Measurements from ENCODE around the gene RPL39L.

Gene RPL39L

DNA sequence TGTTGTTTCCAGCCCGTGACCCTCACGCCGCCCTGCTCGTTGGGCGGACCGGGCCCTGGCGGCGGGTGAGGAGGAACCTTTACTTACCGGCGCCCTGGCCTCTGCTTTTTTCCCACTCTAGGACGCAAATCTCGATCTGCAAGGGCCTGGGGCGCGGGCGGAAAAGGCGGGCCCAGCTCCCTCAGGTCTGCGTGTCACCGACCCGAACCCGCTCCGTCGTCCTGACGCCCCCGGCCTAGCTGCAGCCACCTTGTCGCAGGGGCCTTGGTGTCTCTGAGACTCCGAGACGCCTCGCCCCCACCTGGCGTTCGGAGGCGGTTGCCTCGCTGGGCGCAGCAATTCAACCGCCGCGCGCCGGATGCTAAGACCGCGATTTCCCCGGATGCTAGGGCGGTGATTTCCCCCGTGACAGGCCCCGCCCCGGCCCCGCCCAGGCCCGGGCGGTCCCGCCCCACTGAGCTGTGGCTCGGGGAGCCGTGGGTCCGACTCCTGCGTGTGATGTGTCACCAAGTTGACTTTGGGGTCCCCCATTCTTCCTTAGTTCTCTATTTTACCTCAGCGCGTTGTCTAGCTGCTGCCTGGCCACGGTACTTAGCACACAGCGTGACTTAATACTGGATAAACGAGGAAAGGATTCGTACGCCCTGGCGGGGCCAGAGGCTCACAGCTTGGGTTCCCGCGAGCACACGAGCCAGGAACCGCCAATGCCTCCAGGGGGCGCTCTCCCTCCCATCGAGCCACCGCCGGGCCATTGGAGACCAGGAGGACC, at the start of gene RPL39L:
RPL39L (minus strand) TSS at position 371 of the 769 bp plus-strand sequence. CDS start 18,196 bp downstream, outside the sequence.
- H3K9ac ChIP-seq (ENCODE audit: insufficient read length), result peak within 1 kb of the TSS; percentile 87
- H3K9me3 ChIP-seq (ENCODE audit: low read depth, low read length), result no peaks in the 10 kb centered on the region
- H3K27ac ChIP-seq, result peak within 1 kb of the TSS; percentile 4; the same call in 1 of the 2 replicates
- peak; percentile 52 for DNase-seq (ENCODE audit: low read depth, low spot score)
- H3K36me3 ChIP-seq (ENCODE audit: insufficient read depth, low read length), result peaks cover 5% of the 10 kb centered on the region; the same call in 1 of the 2 replicates
- TF ChIP-seq EZH2 (IDR thresholded peaks at IDR 0.05) (no peak), FOXP2 (optimal IDR thresholded peaks at IDR 0.05; ENCODE audit: control extremely low read depth, extremely low read length, insufficient read depth) (peak; percentile 87), POLR2AphosphoS5 (IDR thresholded peaks at IDR 0.05; ENCODE audit: borderline replicate concordance, low read depth, low read length) (peak; percentile 89)
- H3K4me3 ChIP-seq, result peak within 1 kb of the TSS; percentile 88

DNA sequence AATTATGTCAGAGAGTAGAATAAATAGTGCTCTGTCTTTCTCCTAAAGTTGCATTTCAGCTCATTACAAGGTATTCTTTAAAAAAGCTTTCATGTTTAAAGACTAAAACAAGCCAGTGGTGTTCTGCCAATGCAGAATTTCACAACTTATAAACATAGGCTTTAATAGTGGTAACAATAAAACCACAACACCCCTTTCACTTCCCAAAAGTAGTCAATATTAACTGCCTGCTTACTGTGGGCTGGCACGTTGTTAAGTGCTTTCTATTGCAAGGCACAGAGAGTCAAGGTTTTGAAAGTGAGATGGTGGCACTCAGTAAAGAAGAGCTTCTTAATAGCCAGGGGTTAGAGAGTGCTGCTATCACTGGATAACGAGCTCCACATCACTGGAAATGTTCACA, 49.6 kb upstream of the RPL39L start:
- Histone ChIP-seq H3K9me3 (ENCODE audit: low read depth, low read length) (no peaks in the 10 kb centered on the region), H3K9ac (ENCODE audit: insufficient read length) (no peak overlapping the region), H3K27ac (no peak overlapping the region), H3K36me3 (ENCODE audit: insufficient read depth, low read length) (no peaks in the 10 kb centered on the region), H3K4me3 (no peak overlapping the region)
- TF ChIP-seq FOXP2 (optimal IDR thresholded peaks at IDR 0.05; ENCODE audit: control extremely low read depth, extremely low read length, insufficient read depth), result no peak
- TF ChIP-seq POLR2AphosphoS5 (IDR thresholded peaks at IDR 0.05; ENCODE audit: borderline replicate concordance, low read depth, low read length), result no peak
- no peak for TF ChIP-seq EZH2 (IDR thresholded peaks at IDR 0.05)
- no peak for DNase-seq (ENCODE audit: low read depth, low spot score)

DNA sequence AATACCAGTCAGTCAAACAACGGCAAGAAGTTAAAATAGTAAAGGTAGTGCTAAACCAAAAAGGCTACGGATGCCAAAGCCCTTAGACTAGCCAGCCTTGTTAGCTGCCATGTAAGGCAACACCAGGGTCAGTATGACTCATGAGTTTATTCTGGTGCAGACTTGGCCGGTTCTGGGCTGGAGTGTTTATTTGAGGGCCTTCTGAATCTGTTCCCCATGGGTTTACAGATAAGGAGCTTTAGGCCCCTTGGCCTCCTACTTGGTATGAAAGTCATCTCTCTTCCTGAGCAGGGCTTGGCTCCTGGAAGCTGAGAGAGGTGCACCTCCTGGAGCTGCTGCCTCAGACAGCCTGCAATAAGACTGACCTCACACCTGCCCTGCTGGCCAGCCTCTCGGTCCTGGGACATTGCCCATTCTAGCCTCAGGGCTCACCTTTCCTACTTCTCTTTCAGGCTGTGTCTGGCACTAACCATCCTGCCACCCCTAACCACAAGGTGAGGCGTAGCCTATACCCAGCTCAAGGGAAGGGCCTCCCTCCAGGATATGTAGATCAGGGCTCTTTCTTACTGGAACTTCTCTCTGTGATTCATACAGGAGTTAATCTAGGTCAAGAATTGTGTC, 47.6 kb upstream of the RPL39L start:
- DNase-seq (ENCODE audit: low read depth, low spot score), result no peak
- Histone ChIP-seq H3K27ac (no peak overlapping the region), H3K9me3 (ENCODE audit: low read depth, low read length) (no peaks in the 10 kb centered on the region), H3K9ac (ENCODE audit: insufficient read length) (no peak overlapping the region), H3K4me3 (no peak overlapping the region), H3K36me3 (ENCODE audit: insufficient read depth, low read length) (no peaks in the 10 kb centered on the region)
- no peak for TF ChIP-seq EZH2 (IDR thresholded peaks at IDR 0.05)
- no peak for TF ChIP-seq POLR2AphosphoS5 (IDR thresholded peaks at IDR 0.05; ENCODE audit: borderline replicate concordance, low read depth, low read length)

DNA sequence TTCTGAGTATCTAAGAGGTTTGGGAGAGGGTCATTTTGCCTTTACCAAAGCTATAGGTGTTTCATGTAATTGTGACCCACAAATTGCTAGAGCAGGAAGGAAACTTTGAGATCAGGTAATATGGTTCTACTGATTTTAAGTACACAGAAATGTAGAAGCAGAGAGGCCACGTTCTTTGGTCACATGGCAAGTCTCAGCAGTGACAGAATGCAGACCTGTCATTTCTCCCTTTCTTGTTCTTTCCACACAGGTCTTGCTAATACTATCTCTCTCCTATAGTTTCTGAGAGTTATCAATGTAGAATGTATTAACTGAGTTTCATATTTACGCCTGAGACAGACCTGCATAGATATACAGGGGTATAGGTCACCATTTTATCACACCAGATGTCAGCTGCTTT, 47.1 kb upstream of the RPL39L start:
- Histone ChIP-seq H3K9me3 (ENCODE audit: low read depth, low read length) (no peaks in the 10 kb centered on the region), H3K9ac (ENCODE audit: insufficient read length) (no peak overlapping the region), H3K27ac (no peak overlapping the region), H3K36me3 (ENCODE audit: insufficient read depth, low read length) (no peaks in the 10 kb centered on the region), H3K4me3 (no peak overlapping the region)
- TF ChIP-seq EZH2 (IDR thresholded peaks at IDR 0.05) (no peak), FOXP2 (optimal IDR thresholded peaks at IDR 0.05; ENCODE audit: control extremely low read depth, extremely low read length, insufficient read depth) (no peak), POLR2AphosphoS5 (IDR thresholded peaks at IDR 0.05; ENCODE audit: borderline replicate concordance, low read depth, low read length) (no peak)
- no peak for DNase-seq (ENCODE audit: low read depth, low spot score)

DNA sequence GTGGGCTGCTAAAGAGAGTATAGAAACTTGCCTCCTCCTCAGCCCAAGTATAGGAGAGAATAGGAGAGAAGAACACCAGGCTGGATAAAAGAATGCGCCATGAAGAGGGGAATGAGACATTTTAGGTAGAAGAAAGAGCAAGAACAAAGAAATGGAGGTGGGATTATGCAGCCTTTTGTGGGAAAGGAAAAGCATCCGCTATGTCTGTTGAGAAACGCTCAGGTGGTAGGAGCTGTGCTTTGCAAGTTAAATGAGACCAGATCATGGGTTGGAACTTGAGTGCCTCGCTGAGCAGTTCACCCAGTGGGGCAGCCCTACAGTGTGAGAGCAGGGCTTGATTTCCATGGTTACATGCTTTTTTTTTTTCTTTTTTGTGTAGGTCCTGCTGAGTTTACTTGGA, 46.5 kb upstream of the RPL39L start:
- DNase-seq (ENCODE audit: low read depth, low spot score), result no peak
- TF ChIP-seq FOXP2 (optimal IDR thresholded peaks at IDR 0.05; ENCODE audit: control extremely low read depth, extremely low read length, insufficient read depth) (no peak), POLR2AphosphoS5 (IDR thresholded peaks at IDR 0.05; ENCODE audit: borderline replicate concordance, low read depth, low read length) (no peak), EZH2 (IDR thresholded peaks at IDR 0.05) (no peak)
- Histone ChIP-seq H3K9me3 (ENCODE audit: low read depth, low read length) (no peaks in the 10 kb centered on the region), H3K9ac (ENCODE audit: insufficient read length) (no peak overlapping the region), H3K27ac (no peak overlapping the region), H3K4me3 (no peak overlapping the region), H3K36me3 (ENCODE audit: insufficient read depth, low read length) (no peaks in the 10 kb centered on the region)

DNA sequence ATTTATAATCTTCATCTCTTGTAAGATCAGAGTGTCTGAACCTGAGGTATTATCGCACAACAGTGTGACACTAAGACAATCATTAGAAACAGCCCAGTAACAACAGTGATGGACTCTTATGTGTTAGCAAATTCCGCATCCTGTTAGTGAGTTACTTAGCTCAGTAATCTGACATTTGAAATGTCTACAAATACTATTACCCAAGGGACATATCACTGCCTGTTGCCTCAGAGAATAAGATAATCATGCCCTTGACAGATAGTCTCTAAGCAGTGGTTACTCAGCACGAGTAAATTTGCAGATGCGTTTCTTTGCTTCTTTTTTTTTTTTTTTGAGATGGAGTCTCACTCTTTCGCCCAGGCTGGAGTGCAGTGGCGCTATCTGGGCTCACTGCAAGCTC, 44.6 kb upstream of the RPL39L start:
- Histone ChIP-seq H3K36me3 (ENCODE audit: insufficient read depth, low read length) (no peaks in the 10 kb centered on the region), H3K27ac (no peak overlapping the region), H3K9me3 (ENCODE audit: low read depth, low read length) (no peaks in the 10 kb centered on the region), H3K4me3 (no peak overlapping the region), H3K9ac (ENCODE audit: insufficient read length) (no peak overlapping the region)
- TF ChIP-seq EZH2 (IDR thresholded peaks at IDR 0.05) (no peak), POLR2AphosphoS5 (IDR thresholded peaks at IDR 0.05; ENCODE audit: borderline replicate concordance, low read depth, low read length) (no peak), FOXP2 (optimal IDR thresholded peaks at IDR 0.05; ENCODE audit: control extremely low read depth, extremely low read length, insufficient read depth) (no peak)
- DNase-seq (ENCODE audit: low read depth, low spot score), result no peak

DNA sequence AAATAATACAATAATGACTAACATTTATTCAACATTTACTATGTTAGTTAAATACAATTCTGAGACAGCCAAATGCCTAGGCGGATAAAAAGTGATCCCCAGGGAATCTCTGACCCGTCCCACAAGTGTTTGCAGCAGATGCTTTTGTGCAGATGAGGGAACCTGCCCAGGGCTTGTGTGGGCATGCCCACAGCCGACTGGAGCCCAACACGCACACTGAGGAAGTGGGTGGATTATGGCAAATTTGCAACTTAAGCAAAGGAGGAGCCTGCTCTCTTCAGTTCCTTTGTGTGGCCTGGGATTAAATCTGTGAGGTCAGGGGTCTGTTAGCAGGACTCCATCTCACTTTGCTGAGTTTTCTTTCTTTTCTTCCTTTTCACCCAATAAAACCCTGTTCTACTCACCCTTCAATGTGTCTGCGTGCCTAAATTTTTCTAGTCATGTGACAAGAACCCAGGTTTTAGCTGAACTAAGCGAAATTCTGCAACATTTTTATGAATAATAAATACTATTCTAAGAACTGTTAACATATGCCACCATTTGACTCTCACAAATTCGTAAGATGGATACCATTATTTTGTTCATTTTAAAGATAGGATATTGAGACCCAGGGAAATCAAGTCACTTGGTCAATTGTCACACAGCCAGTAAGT, 44.0 kb upstream of the RPL39L start:
- Histone ChIP-seq H3K9ac (ENCODE audit: insufficient read length) (no peak overlapping the region), H3K27ac (no peak overlapping the region), H3K4me3 (peak overlapping the region; percentile 7; the same call in 1 of the 2 replicates), H3K9me3 (ENCODE audit: low read depth, low read length) (no peaks in the 10 kb centered on the region), H3K36me3 (ENCODE audit: insufficient read depth, low read length) (no peaks in the 10 kb centered on the region)
- no peak for DNase-seq (ENCODE audit: low read depth, low spot score)
- TF ChIP-seq POLR2AphosphoS5 (IDR thresholded peaks at IDR 0.05; ENCODE audit: borderline replicate concordance, low read depth, low read length) (no peak), EZH2 (IDR thresholded peaks at IDR 0.05) (no peak), FOXP2 (optimal IDR thresholded peaks at IDR 0.05; ENCODE audit: control extremely low read depth, extremely low read length, insufficient read depth) (no peak)

DNA sequence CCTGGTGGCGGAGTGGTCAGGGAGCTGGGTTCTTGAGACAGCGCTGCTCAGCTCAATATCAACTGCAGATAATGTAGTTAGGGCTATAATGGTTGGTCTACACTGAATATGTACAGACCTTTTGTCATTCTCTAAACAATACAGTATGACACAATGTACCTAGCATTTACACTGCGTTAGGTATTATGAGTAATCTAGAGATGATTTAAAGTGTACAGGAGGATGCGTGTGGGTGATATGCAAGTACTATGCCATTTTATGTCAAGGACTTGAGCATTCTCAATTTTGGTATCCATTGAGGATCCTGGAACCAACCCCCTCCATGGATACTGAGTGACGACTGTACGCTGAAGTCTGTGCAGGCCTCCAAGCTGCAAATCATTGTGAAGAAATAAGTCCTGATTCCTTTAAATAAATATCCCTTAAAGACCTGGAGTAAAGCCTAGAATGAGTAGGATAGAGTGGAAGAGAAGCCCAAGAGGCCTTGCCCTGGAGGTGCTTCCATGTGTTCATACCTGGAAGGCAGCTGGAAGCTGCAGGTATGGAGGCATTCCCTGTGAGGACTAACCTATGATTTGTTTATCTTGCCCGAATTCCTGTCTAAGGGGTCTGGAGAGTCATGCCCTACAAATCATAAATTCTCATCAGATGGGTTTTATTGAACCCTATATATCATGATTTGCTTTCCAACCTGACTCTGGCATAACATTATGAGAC, 42.3 kb upstream of the RPL39L start:
- no peak for DNase-seq (ENCODE audit: low read depth, low spot score)
- Histone ChIP-seq H3K4me3 (no peak overlapping the region), H3K36me3 (ENCODE audit: insufficient read depth, low read length) (no peaks in the 10 kb centered on the region), H3K9me3 (ENCODE audit: low read depth, low read length) (no peaks in the 10 kb centered on the region), H3K9ac (ENCODE audit: insufficient read length) (no peak overlapping the region), H3K27ac (no peak overlapping the region)
- TF ChIP-seq EZH2 (IDR thresholded peaks at IDR 0.05) (no peak), POLR2AphosphoS5 (IDR thresholded peaks at IDR 0.05; ENCODE audit: borderline replicate concordance, low read depth, low read length) (no peak), FOXP2 (optimal IDR thresholded peaks at IDR 0.05; ENCODE audit: control extremely low read depth, extremely low read length, insufficient read depth) (no peak)
